ENCODE measurements around the gene LSAMP.

Gene LSAMP

GRCh38 chr3:116186049-116186448 is 259.2 kb downstream of the LSAMP start:
- DNase-seq (ENCODE audit: insufficient read length, low spot score) (no peak), FAIRE-seq (no peak)

- FAIRE-seq (no peak), DNase-seq (ENCODE audit: insufficient read length, low spot score) (no peak)
These were observed 264.1 kb downstream of the LSAMP start for GRCh38 chr3:116181159-116181558.

- FAIRE-seq = no peak
- no peak for DNase-seq (ENCODE audit: insufficient read length, low spot score)
These were observed 266.2 kb downstream of the LSAMP start for GRCh38 chr3:116179091-116179490.

- FAIRE-seq = no peak
- no peak for DNase-seq (ENCODE audit: insufficient read length, low spot score)
These were observed 268.2 kb downstream of the LSAMP start for GRCh38 chr3:116176974-116177555.

- DNase-seq (ENCODE audit: insufficient read length, low spot score) (no peak), FAIRE-seq (no peak)
These were observed 279.2 kb downstream of the LSAMP start for GRCh38 chr3:116166121-116166520.

- DNase-seq (ENCODE audit: insufficient read length, low spot score) = no peak
- FAIRE-seq = no peak
These were observed 279.6 kb downstream of the LSAMP start for GRCh38 chr3:116165641-116166040.

GRCh38 chr3:116165135-116165534 is 280.2 kb downstream of the LSAMP start:
- FAIRE-seq = no peak

GRCh38 chr3:116164039-116164438 is 281.2 kb downstream of the LSAMP start:
- FAIRE-seq (no peak), DNase-seq (ENCODE audit: insufficient read length, low spot score) (no peak)

More at GRCh38 chr3:116165135-116165534, 280.2 kb downstream of the LSAMP start:
- no peak for DNase-seq (ENCODE audit: insufficient read length, low spot score)

- FAIRE-seq = no peak
- DNase-seq (ENCODE audit: insufficient read length, low spot score) = no peak
These were observed 283.4 kb downstream of the LSAMP start for GRCh38 chr3:116161575-116162525.

- DNase-seq (ENCODE audit: insufficient read length, low spot score) (no peak), FAIRE-seq (no peak)
These were observed 284.7 kb downstream of the LSAMP start for GRCh38 chr3:116160594-116160993.

- no peak for DNase-seq (ENCODE audit: insufficient read length, low spot score)
- no peak for FAIRE-seq
These were observed 289.4 kb downstream of the LSAMP start for GRCh38 chr3:116155841-116156240.

GRCh38 chr3:116154389-116154788 is 290.9 kb downstream of the LSAMP start:
- FAIRE-seq = no peak

GRCh38 chr3:116153174-116153573 is 292.1 kb downstream of the LSAMP start:
- FAIRE-seq = no peak
- DNase-seq (ENCODE audit: insufficient read length, low spot score) = no peak

More at GRCh38 chr3:116154389-116154788, 290.9 kb downstream of the LSAMP start:
- DNase-seq (ENCODE audit: insufficient read length, low spot score) = no peak

GRCh38 chr3:116150655-116151167 is 294.6 kb downstream of the LSAMP start:
- DNase-seq (ENCODE audit: insufficient read length, low spot score) (no peak), FAIRE-seq (no peak)

- FAIRE-seq (no peak), DNase-seq (ENCODE audit: insufficient read length, low spot score) (no peak)
These were observed 296.1 kb downstream of the LSAMP start for GRCh38 chr3:116148881-116149851.

GRCh38 chr3:116145613-116146012 is 299.7 kb downstream of the LSAMP start:
- FAIRE-seq (no peak), DNase-seq (ENCODE audit: insufficient read length, low spot score) (no peak)

GRCh38 chr3:116141724-116142123 is 303.6 kb downstream of the LSAMP start:
- no peak for FAIRE-seq

GRCh38 chr3:116140100-116140689 is 305.1 kb downstream of the LSAMP start:
- DNase-seq (ENCODE audit: insufficient read length, low spot score) = no peak
- FAIRE-seq = peak; percentile 79

More at GRCh38 chr3:116141724-116142123, 303.6 kb downstream of the LSAMP start:
- no peak for DNase-seq (ENCODE audit: insufficient read length, low spot score)

- DNase-seq (ENCODE audit: insufficient read length, low spot score) (no peak), FAIRE-seq (no peak)
These were observed 305.6 kb downstream of the LSAMP start for GRCh38 chr3:116139641-116140040.

GRCh38 chr3:116135457-116136085 is 309.7 kb downstream of the LSAMP start:
- DNase-seq (ENCODE audit: insufficient read length, low spot score) = no peak
- FAIRE-seq = no peak

Measured in GM19239 (cell line).